ENCODE results near the gene FAAP20. TPM values are rescaled to one million over a fixed set of nuclear protein-coding genes. Genes with fewer than 3 reads are reported as not detected.

Gene FAAP20
- total RNA-seq, 1 donor from 2014 or later, result 114 TPM

DNA sequence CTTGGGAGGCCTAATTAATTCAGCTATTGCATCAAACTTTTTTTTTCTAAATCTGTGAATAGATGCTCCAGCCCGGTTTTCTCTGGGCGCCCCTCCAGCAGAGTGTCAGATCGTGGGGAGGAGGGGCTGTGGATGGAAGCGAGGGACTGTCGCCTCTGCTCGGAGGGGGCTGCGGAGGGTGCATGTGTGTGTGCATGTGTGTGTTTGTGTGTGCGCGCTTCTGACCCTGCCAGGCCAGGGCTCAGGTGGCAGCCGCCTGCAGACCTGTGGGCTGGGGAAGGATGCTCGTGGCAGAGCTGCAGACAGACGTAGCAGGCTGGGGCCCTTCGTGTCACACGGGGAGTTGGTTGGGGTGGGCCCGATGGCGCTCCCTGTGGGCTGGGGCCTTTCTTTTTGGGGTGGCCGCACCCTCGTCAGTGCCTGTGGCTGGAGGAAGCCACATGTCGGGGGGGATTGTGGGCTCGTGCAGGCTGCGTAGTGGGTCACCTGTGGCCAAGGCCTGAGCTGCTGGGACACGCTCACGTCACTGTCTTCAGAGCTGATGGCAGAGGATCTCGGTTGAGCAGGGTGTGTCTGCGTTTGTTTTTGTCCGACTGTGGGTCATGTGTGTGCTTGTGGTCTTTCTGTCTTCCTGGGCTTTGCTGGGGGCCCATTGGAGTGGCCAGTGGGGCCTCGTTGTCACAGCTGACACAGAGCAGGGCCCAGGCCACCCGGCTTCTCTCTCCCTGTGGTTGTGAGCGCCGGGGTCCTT, 36.4 kb upstream of the FAAP20 start:
- Mint-ChIP-seq H3K36me3 (ENCODE audit: low read depth, unreplicated experiment) (peaks cover 6% of the 10 kb centered on the region), H3K4me3 (ENCODE audit: unreplicated experiment) (peak overlapping the region; percentile 92), H3K27me3 (ENCODE audit: low read depth, unreplicated experiment) (no peaks in the 10 kb centered on the region), H3K27ac (ENCODE audit: unreplicated experiment) (peak overlapping the region; percentile 80), H3K4me1 (ENCODE audit: low read depth, unreplicated experiment) (peaks cover 40% of the 10 kb centered on the region), H3K9me3 (ENCODE audit: unreplicated experiment) (no peaks in the 10 kb centered on the region)
- TF ChIP-seq EZH2 (IDR thresholded peaks at IDR 0.05; ENCODE audit: insufficient read depth, low read length), result no peak
- TF ChIP-seq, protein P1, sequence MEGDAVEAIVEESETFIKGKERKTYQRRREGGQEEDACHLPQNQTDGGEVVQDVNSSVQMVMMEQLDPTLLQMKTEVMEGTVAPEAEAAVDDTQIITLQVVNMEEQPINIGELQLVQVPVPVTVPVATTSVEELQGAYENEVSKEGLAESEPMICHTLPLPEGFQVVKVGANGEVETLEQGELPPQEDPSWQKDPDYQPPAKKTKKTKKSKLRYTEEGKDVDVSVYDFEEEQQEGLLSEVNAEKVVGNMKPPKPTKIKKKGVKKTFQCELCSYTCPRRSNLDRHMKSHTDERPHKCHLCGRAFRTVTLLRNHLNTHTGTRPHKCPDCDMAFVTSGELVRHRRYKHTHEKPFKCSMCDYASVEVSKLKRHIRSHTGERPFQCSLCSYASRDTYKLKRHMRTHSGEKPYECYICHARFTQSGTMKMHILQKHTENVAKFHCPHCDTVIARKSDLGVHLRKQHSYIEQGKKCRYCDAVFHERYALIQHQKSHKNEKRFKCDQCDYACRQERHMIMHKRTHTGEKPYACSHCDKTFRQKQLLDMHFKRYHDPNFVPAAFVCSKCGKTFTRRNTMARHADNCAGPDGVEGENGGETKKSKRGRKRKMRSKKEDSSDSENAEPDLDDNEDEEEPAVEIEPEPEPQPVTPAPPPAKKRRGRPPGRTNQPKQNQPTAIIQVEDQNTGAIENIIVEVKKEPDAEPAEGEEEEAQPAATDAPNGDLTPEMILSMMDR (IDR thresholded peaks at IDR 0.05; ENCODE audit: insufficient read depth, low read depth, low read length), result no peak
- H3K9me3 ChIP-seq (ENCODE audit: insufficient read depth, low read depth, low read length), result no peaks in the 10 kb centered on the region
- FAIRE-seq (no peak), DNase-seq (ENCODE audit: low read depth) (no peak)
- H3K79me2 ChIP-seq (ENCODE audit: insufficient read depth, low read length), result peaks cover 74% of the 10 kb centered on the region
- H4K20me1 ChIP-seq (ENCODE audit: insufficient read depth, low read length), result peaks cover 72% of the 10 kb centered on the region
- H3K4me2 ChIP-seq (ENCODE audit: low read length), result peak overlapping the region; percentile 95
- no peak overlapping the region for H2AFZ ChIP-seq (ENCODE audit: low read depth, low read length)
- peak overlapping the region; percentile 88 for H3K9ac ChIP-seq (ENCODE audit: low read length)
- H3K27ac ChIP-seq (ENCODE audit: low read depth, low read length), result peak overlapping the region; percentile 54
- H3K4me3 ChIP-seq (ENCODE audit: insufficient read depth, low read depth, low read length), result peak overlapping the region; percentile 91
- no peaks in the 10 kb centered on the region for H3K36me3 ChIP-seq (ENCODE audit: insufficient read depth, low read length)
- H3K4me1 ChIP-seq (ENCODE audit: insufficient read depth, low read length), result peaks cover 48% of the 10 kb centered on the region
- no peaks in the 10 kb centered on the region for H3K27me3 ChIP-seq (ENCODE audit: insufficient read depth, low read length)

DNA sequence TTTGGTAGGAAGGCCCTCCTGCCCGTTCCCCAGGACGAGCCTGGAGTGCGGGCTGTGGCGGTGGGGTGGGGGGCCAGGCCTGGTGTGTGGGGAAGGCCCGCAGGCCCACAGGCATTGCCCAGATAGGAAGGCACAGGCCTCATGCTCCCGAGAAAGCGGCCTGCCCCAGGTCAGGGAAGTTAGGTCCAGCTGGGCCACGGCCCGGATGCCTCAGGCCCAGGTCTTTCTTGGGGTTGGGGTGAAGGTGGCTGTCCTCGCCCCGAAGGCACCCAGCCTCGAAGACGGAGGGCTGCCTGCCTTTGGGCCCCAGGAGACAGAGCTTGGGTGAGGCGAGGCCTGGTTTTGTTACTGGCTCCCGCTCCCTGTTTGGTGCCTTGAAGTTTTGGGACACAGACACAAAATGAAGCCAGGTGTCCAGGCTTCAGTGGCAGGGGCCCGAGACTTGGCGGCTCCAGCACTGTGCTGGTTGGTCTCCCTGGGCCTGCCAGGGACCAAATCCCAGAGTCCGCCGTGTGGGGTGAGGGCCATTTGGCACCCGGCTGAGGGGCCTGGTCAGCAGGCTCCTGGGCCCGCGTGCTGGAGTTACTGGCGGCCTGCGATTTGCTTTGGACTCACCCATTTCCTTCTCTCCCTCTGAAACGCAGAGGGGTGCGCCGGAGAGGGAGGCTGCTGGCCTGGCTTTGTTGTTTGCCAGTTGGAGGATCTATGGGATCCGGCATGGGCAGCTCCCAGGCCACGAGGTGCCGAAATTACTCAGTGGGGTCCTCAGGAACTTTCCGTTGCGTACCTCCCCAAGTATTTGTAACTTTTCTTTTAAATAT, 35.5 kb upstream of the FAAP20 start:
- DNase-seq (ENCODE audit: low read depth) (peak; percentile 54), FAIRE-seq (no peak)
- peaks cover 64% of the 10 kb centered on the region for H4K20me1 ChIP-seq (ENCODE audit: insufficient read depth, low read length)
- H3K27me3 ChIP-seq (ENCODE audit: insufficient read depth, low read length), result no peaks in the 10 kb centered on the region
- H3K4me2 ChIP-seq (ENCODE audit: low read length), result peak overlapping the region; percentile 95
- H3K9ac ChIP-seq (ENCODE audit: low read length), result peak overlapping the region; percentile 88
- no peaks in the 10 kb centered on the region for H3K9me3 Mint-ChIP-seq (ENCODE audit: unreplicated experiment)
- H3K27ac ChIP-seq (ENCODE audit: low read depth, low read length), result peak overlapping the region; percentile 54
- peak overlapping the region; percentile 91 for H3K4me3 ChIP-seq (ENCODE audit: insufficient read depth, low read depth, low read length)
- TF ChIP-seq, protein P1 (IDR thresholded peaks at IDR 0.05; ENCODE audit: insufficient read depth, low read depth, low read length), result no peak
- no peak for TF ChIP-seq EZH2 (IDR thresholded peaks at IDR 0.05; ENCODE audit: insufficient read depth, low read length)
- H3K79me2 ChIP-seq (ENCODE audit: insufficient read depth, low read length), result peaks cover 66% of the 10 kb centered on the region
- no peaks in the 10 kb centered on the region for H3K36me3 ChIP-seq (ENCODE audit: insufficient read depth, low read length)
- H3K27me3 Mint-ChIP-seq (ENCODE audit: low read depth, unreplicated experiment), result no peaks in the 10 kb centered on the region
- H3K36me3 Mint-ChIP-seq (ENCODE audit: low read depth, unreplicated experiment), result peaks cover 6% of the 10 kb centered on the region
- no peak overlapping the region for H2AFZ ChIP-seq (ENCODE audit: low read depth, low read length)
- H3K4me3 Mint-ChIP-seq (ENCODE audit: unreplicated experiment), result peak overlapping the region; percentile 92
- no peaks in the 10 kb centered on the region for H3K9me3 ChIP-seq (ENCODE audit: insufficient read depth, low read depth, low read length)
- H3K27ac Mint-ChIP-seq (ENCODE audit: unreplicated experiment), result peak overlapping the region; percentile 80
- peaks cover 47% of the 10 kb centered on the region for H3K4me1 ChIP-seq (ENCODE audit: insufficient read depth, low read length)
- peaks cover 34% of the 10 kb centered on the region for H3K4me1 Mint-ChIP-seq (ENCODE audit: low read depth, unreplicated experiment)
